ENCODE results near the gene CDH13.

The CDH13 gene

GRCh38 chr16:83602761-83603722, 976.3 kb downstream of the CDH13 start:
- no peak for DNase-seq

GRCh38 chr16:83603723-83604570, 977.2 kb downstream of the CDH13 start:
- no peak for DNase-seq

- no peak for DNase-seq
Measured at GRCh38 chr16:83606486-83607030, 979.8 kb downstream of the CDH13 start.

GRCh38 chr16:83609178-83609577, 982.4 kb downstream of the CDH13 start:
- no peak for DNase-seq

GRCh38 chr16:83615141-83615952, 988.6 kb downstream of the CDH13 start:
- DNase-seq, result no peak

- no peak for DNase-seq
Measured at GRCh38 chr16:83615953-83616350, 989.2 kb downstream of the CDH13 start.

- DNase-seq, result no peak
Measured at GRCh38 chr16:83619381-83620150, 992.8 kb downstream of the CDH13 start.

- DNase-seq, result no peak
Measured at GRCh38 chr16:83622010-83622409, 995.2 kb downstream of the CDH13 start.

- DNase-seq, result no peak
Measured at GRCh38 chr16:83623091-83623730, 996.4 kb downstream of the CDH13 start.

GRCh38 chr16:83623892-83624291, 997.1 kb downstream of the CDH13 start:
- DNase-seq, result no peak

- DNase-seq, result no peak
Measured at GRCh38 chr16:83624429-83625120, 997.8 kb downstream of the CDH13 start.

- no peak for DNase-seq
Measured at GRCh38 chr16:83626204-83626603, 999.4 kb downstream of the CDH13 start.

GRCh38 chr16:83626676-83627075, 999.9 kb downstream of the CDH13 start:
- DNase-seq, result no peak

GRCh38 chr16:83627996-83628395, 1001.2 kb downstream of the CDH13 start:
- no peak for DNase-seq

- DNase-seq, result no peak
Measured at GRCh38 chr16:83629426-83629825, 1002.7 kb downstream of the CDH13 start.

GRCh38 chr16:83629836-83630235, 1003.1 kb downstream of the CDH13 start:
- DNase-seq, result no peak

- DNase-seq, result no peak
Measured at GRCh38 chr16:83630979-83631378, 1004.2 kb downstream of the CDH13 start.

GRCh38 chr16:83633286-83633685, 1006.5 kb downstream of the CDH13 start:
- no peak for DNase-seq

GRCh38 chr16:83648347-83648746, 1021.6 kb downstream of the CDH13 start:
- DNase-seq, result no peak

- DNase-seq, result no peak
Measured at GRCh38 chr16:83651871-83652270, 1025.1 kb downstream of the CDH13 start.

- DNase-seq, result no peak
Measured at GRCh38 chr16:83652943-83653342, 1026.2 kb downstream of the CDH13 start.

Data from kidney glomerular epithelial cell (primary cell).